Stimulated activated naive CD8-positive, alpha-beta T cell treated with anti-CD3 and anti-CD28 coated beads, Interleukin-15, amount 100 ng/mL, for 72 hours (primary cell): Measurements from ENCODE around the gene GABRG3.

Experiments
- ATAC-seq: fragments of 150-1000 bp; cut with Tn5 transposase; 2 replicates; pipeline ENCODE4 v1.10.0; 2021; ENCODE audit warnings: mild to moderate bottlenecking, moderate library complexity
- DNase-seq, 2 donors: peaks; one replicate each; pipeline ENCODE4 v3.0.0; 2021 to 2022
- H3K27ac Mint-ChIP-seq, 2 donors: one replicate each; pipeline ENCODE4 v1.8.0; 2022; ENCODE audit warnings: mild to moderate bottlenecking in 2 of 2, mixed read lengths in 2 of 2, moderate library complexity in 2 of 2
- H3K27me3 Mint-ChIP-seq: one replicate; pipeline ENCODE4 v1.8.0; 2022; ENCODE audit warnings: mixed read lengths
- H3K4me1 Mint-ChIP-seq: one replicate; pipeline ENCODE4 v1.8.0; 2022; ENCODE audit warnings: mild to moderate bottlenecking, mixed read lengths
- H3K4me3 Mint-ChIP-seq, 2 donors: one replicate each; pipeline ENCODE4 v1.8.0; 2022; ENCODE audit warnings: mild to moderate bottlenecking in 2 of 2, mixed read lengths in 2 of 2, moderate library complexity in 1 of 2
- H3K9me3 Mint-ChIP-seq, 2 donors: one replicate each; pipeline ENCODE4 v1.8.0; 2022; ENCODE audit warnings: mixed read lengths in 2 of 2

The GABRG3 gene

GRCh38 chr15:27091270-27091940 is 120.4 kb downstream of the GABRG3 start:
- Mint-ChIP-seq H3K27ac (no peak overlapping the region), H3K4me3 (no peak overlapping the region), H3K9me3 (peaks cover 12 to 19% of the 10 kb centered on the region in 2 donors), H3K27me3 (no peaks in the 10 kb centered on the region), H3K4me1 (no peaks in the 10 kb centered on the region)
- DNase-seq (no peak), ATAC-seq (no peak)

GRCh38 chr15:27092390-27092789 is 121.4 kb downstream of the GABRG3 start:
- Mint-ChIP-seq H3K4me3 (no peak overlapping the region), H3K27me3 (no peaks in the 10 kb centered on the region), H3K27ac (no peak overlapping the region), H3K4me1 (no peaks in the 10 kb centered on the region), H3K9me3 (peaks cover 12 to 19% of the 10 kb centered on the region in 2 donors)
- ATAC-seq (no peak), DNase-seq (no peak)

- DNase-seq (no peak), ATAC-seq (no peak)
- no peaks in the 10 kb centered on the region for H3K27me3 Mint-ChIP-seq
- no peak overlapping the region for H3K27ac Mint-ChIP-seq
- no peak overlapping the region for H3K4me3 Mint-ChIP-seq
- peaks cover 9 to 16% of the 10 kb centered on the region in 2 donors for H3K9me3 Mint-ChIP-seq
- no peaks in the 10 kb centered on the region for H3K4me1 Mint-ChIP-seq
Observed at GRCh38 chr15:27094235-27094634, 123.3 kb downstream of the GABRG3 start.

- Mint-ChIP-seq H3K9me3 (peaks cover 7 to 16% of the 10 kb centered on the region in 2 donors), H3K4me3 (no peak overlapping the region)
- ATAC-seq, result no peak
Observed at GRCh38 chr15:27095886-27096624, 125.1 kb downstream of the GABRG3 start.

DNA sequence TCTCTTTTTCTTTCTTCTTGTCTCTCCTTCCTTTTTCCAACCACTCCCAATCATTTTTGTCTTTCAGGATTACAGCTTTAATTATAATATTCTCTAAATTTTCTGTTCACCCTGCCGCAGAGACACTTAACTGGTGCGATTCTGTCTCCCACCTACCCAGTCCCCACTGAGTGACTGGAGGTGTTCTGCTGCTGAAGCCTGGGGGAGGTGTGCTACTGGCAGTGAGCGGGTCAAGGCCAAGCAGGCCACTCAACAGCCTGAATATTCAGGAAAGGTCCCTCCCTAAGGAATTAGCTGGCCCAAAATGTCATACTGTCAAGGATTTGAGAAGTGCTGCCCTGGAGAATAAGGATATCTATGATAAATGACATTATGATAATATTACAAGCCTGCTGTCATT is 126.5 kb downstream of the GABRG3 start:
- DNase-seq, result no peak
- Mint-ChIP-seq H3K27ac (no peak overlapping the region), H3K4me1 (no peaks in the 10 kb centered on the region), H3K4me3 (no peak overlapping the region), H3K9me3 (peaks cover 7 to 10% of the 10 kb centered on the region in 2 donors), H3K27me3 (no peaks in the 10 kb centered on the region)
- ATAC-seq, result no peak

More at GRCh38 chr15:27095886-27096624, 125.1 kb downstream of the GABRG3 start:
- H3K27me3 Mint-ChIP-seq, result no peaks in the 10 kb centered on the region
- H3K4me1 Mint-ChIP-seq, result no peaks in the 10 kb centered on the region
- no peak for DNase-seq
- H3K27ac Mint-ChIP-seq, result no peak overlapping the region

- ATAC-seq (no peak), DNase-seq (no peak)
- Mint-ChIP-seq H3K4me1 (no peaks in the 10 kb centered on the region), H3K27ac (no peak overlapping the region), H3K27me3 (no peaks in the 10 kb centered on the region), H3K9me3 (peaks cover 0 to 5% of the 10 kb centered on the region in 2 donors), H3K4me3 (no peak overlapping the region)
Observed at GRCh38 chr15:27101982-27102381, 131.0 kb downstream of the GABRG3 start.

GRCh38 chr15:27111323-27111722 is 140.3 kb downstream of the GABRG3 start:
- no peak overlapping the region for H3K27ac Mint-ChIP-seq

GRCh38 chr15:27114473-27114872 is 143.5 kb downstream of the GABRG3 start:
- DNase-seq (no peak), ATAC-seq (no peak)
- peaks cover 10 to 12% of the 10 kb centered on the region in 2 donors for H3K9me3 Mint-ChIP-seq
- H3K27ac Mint-ChIP-seq, result no peak overlapping the region
- H3K27me3 Mint-ChIP-seq, result no peaks in the 10 kb centered on the region
- no peaks in the 10 kb centered on the region for H3K4me1 Mint-ChIP-seq
- H3K4me3 Mint-ChIP-seq, result no peak overlapping the region

More at GRCh38 chr15:27111323-27111722, 140.3 kb downstream of the GABRG3 start:
- Mint-ChIP-seq H3K4me3 (no peak overlapping the region), H3K27me3 (no peaks in the 10 kb centered on the region), H3K4me1 (no peaks in the 10 kb centered on the region), H3K9me3 (no peaks in the 10 kb centered on the region)
- no peak for DNase-seq
- no peak for ATAC-seq

GRCh38 chr15:27119695-27120266 is 148.8 kb downstream of the GABRG3 start:
- DNase-seq (no peak), ATAC-seq (no peak)
- H3K27ac Mint-ChIP-seq, result no peak overlapping the region
- H3K27me3 Mint-ChIP-seq, result no peaks in the 10 kb centered on the region
- H3K9me3 Mint-ChIP-seq, result peaks cover 10 to 20% of the 10 kb centered on the region in 2 donors
- no peak overlapping the region for H3K4me3 Mint-ChIP-seq
- no peaks in the 10 kb centered on the region for H3K4me1 Mint-ChIP-seq

DNA sequence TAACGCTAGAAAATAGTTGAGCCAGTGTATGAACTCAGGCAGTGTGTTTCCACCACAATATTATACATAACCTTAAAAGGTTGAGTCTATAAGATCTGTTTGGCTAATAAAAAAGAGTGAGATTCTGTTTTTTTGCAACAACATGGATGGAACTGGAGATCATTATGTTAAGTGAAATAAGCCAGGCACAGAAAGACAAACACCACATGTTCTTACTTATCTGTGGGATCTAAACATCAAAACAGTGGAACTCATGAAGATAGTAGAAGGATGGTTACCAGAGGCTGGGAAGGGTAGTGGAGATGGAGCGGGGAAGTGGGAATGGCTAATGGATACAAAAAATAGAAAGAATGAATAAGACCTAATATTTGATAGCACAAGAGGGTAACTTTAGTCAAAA is 150.7 kb downstream of the GABRG3 start:
- Mint-ChIP-seq H3K9me3 (peaks cover 23 to 29% of the 10 kb centered on the region in 2 donors), H3K4me3 (no peak overlapping the region), H3K27ac (peak overlapping the region in 1 of 2 donors; percentile 31), H3K4me1 (no peaks in the 10 kb centered on the region), H3K27me3 (no peaks in the 10 kb centered on the region)
- no peak for DNase-seq
- no peak for ATAC-seq

GRCh38 chr15:27123291-27123690 is 152.3 kb downstream of the GABRG3 start:
- Mint-ChIP-seq H3K9me3 (peaks cover 15 to 21% of the 10 kb centered on the region in 2 donors), H3K4me1 (no peaks in the 10 kb centered on the region), H3K27me3 (no peaks in the 10 kb centered on the region), H3K27ac (no peak overlapping the region), H3K4me3 (no peak overlapping the region)
- ATAC-seq (no peak), DNase-seq (no peak)

DNA sequence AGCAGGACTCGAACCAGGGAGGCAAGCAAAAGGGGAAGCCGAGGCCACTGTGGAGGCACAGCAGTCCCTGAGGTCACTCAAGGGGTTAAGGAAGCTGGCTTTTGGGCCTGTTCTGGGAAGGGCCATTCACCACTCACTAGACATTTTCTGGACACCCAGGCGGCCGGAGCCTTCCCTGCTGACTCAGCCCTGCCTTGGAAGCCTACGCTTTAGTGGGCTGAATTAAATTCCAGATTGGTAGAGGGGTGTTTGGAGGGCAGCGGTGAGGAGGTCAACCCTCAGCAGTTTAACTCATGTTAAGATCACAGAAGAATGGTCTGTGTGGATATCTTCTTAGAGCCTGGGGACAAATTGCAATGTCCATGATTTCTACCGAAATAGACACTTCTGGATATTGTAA is 152.8 kb downstream of the GABRG3 start:
- Mint-ChIP-seq H3K27ac (no peak overlapping the region), H3K4me3 (no peak overlapping the region), H3K27me3 (no peaks in the 10 kb centered on the region), H3K9me3 (peaks cover 15 to 21% of the 10 kb centered on the region in 2 donors), H3K4me1 (no peaks in the 10 kb centered on the region)
- DNase-seq (no peak), ATAC-seq (no peak)

DNA sequence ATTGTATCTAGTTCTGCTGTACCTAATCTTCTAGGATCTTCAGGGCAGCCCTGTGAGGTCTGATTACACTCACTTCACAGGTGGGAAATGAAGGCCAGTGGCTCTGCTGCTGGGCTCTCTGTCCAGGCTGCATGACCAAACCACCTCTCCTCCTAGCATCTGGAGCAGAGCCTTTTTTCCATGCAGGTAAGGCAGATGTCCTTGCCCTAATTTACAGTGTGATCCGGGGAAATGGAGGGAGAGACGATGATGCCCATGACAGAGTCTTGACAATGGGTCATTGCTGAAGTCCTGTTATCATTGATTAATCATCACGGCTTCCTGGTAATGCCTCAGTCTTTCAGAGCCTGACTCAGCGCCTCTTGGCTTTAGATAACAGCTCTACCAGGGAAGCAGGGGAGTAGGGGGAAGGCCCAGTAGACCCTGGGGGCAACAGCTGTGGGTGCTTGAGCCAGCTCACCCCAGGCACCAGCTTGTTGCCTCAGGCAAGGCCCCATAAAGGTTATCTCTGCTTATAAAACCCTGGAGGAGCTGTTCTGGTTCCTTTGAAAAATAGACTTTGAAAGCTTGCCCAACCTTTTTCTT is 153.4 kb downstream of the GABRG3 start:
- DNase-seq, result no peak
- Mint-ChIP-seq H3K4me1 (no peaks in the 10 kb centered on the region), H3K27me3 (no peaks in the 10 kb centered on the region), H3K9me3 (peaks cover 15 to 21% of the 10 kb centered on the region in 2 donors), H3K4me3 (no peak overlapping the region), H3K27ac (no peak overlapping the region)
- ATAC-seq, result no peak

DNA sequence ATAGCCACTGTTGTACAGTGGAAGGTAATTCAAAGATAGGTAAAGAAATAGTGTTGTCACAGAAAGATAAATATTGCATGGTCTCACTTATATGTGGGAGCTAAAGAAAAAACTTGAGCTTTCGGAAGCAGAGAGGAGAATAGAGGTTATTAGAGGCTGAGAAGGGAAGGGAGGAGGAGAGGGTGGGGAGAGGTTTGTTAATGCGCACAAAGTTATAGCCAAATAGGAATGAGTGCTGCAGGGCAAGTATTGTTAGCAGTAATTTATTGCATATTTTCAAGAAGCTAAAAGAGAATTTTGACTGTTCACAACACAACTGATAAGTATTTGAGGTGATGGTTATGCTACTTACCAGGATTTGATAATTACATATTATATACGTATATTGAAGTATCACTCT is 154.2 kb downstream of the GABRG3 start:
- DNase-seq, result no peak
- Mint-ChIP-seq H3K9me3 (peaks cover 15 to 21% of the 10 kb centered on the region in 2 donors), H3K4me1 (no peaks in the 10 kb centered on the region), H3K27ac (no peak overlapping the region), H3K27me3 (no peaks in the 10 kb centered on the region), H3K4me3 (no peak overlapping the region)
- no peak for ATAC-seq

GRCh38 chr15:27126449-27126848 is 155.5 kb downstream of the GABRG3 start:
- Mint-ChIP-seq H3K4me1 (no peaks in the 10 kb centered on the region), H3K4me3 (no peak overlapping the region), H3K9me3 (peaks cover 15 to 21% of the 10 kb centered on the region in 2 donors), H3K27me3 (no peaks in the 10 kb centered on the region), H3K27ac (no peak overlapping the region)
- DNase-seq (no peak), ATAC-seq (no peak)
